ENCODE measurements around the gene HRH1. TPM values are rescaled to one million over a fixed set of nuclear protein-coding genes. Genes with fewer than 3 reads are reported as not detected.

Gene HRH1
- total RNA-seq, 2 experiments from 2014 or later: not detected

DNA sequence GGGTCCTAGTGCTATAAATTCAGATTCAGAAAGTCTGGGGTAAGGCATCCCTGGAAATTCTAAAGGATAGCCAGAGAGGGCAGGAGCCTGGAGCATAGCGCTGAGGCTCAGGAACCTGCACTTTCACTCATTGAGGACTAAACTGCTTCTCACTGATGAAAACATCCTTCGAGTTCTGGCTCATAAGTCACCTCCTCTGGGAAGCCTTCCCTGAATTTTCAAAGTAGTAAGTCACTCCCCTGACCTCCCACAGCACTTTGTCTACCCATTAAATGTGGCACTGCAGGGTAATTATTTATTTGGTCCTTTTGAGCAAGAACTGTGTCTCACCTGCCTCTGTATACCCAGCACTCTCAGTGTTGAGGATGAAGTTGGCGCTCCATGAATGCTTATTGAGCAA, 30.9 kb downstream of the HRH1 start:
- Mint-ChIP-seq H3K27me3 (peaks cover 14% of the 10 kb centered on the region), H3K4me3 (no peak overlapping the region), H3K27ac (no peak overlapping the region), H3K36me3 (ENCODE audit: low read depth) (no peaks in the 10 kb centered on the region), H3K4me1 (ENCODE audit: low read depth) (no peaks in the 10 kb centered on the region), H3K9me3 (no peaks in the 10 kb centered on the region)
- CTCF ChIA-PET: no interaction called here
- H3K27me3 ChIP-seq (ENCODE audit: control insufficient read depth in 1 of 2, insufficient read depth in 2 of 2, low read length in 2 of 2): peaks cover 0 to 3% of the 10 kb centered on the region in 2 experiments
- H3K4me1 ChIP-seq (ENCODE audit: insufficient read depth, low read length): no peaks in the 10 kb centered on the region
- no peak overlapping the region for H3K27ac ChIP-seq (ENCODE audit: low read depth in 1 of 2, low read length in 2 of 2)
- DNase-seq: no peak
- POLR2A ChIA-PET: no interaction called here
- intact Hi-C loops (cut with DNase I, micrococcal nuclease): no loop called here
- no peak overlapping the region for H3K4me3 ChIP-seq (ENCODE audit: low read length)
- H3K9me3 ChIP-seq (ENCODE audit: control insufficient read depth in 1 of 2, insufficient read depth in 1 of 2, low read length in 2 of 2): no peaks in the 10 kb centered on the region
- no peak for ATAC-seq (ENCODE audit: poor library complexity)
- no peaks in the 10 kb centered on the region for H3K36me3 ChIP-seq (ENCODE audit: insufficient read depth, low read length)
- no peak for TF ChIP-seq CTCF (IDR thresholded peaks at IDR 0.05)

DNA sequence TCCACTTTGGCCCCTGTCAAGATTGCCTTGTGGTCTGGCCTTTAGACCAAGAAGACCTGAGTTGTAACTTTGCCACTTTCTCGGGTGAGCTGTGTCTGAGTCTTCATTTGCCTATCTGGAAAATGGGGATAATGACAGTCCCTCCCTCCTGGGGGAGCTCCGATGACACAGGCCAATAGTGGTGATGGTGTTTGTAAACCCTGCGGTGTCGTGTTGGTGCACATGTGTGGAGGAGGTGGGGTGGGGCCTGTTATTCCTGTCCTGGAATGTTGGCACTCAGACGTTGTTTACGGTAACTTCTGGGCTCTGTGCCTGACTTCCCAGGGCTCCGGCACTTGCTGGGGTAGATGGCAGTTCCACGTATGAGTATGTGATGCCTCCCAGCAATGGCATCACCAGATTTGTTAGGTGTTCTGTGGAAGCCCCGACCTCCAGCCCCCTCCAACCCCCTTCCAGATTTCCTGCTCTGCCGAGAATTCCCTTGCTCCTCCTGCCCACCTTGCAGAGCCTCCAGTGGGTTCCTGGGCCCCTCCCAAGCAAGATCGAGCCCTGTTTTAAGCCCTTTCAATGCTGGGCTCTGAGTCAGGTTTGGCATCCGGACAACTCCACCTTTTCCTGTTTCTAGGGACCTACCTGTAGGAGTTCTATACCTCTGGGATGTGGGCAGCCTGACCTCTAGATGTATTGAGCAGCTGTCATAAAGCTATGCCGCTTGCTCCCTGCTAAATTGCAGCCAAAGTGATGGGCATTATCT, 31.4 kb downstream of the HRH1 start:
- Mint-ChIP-seq H3K9me3 (no peaks in the 10 kb centered on the region), H3K27me3 (peaks cover 14% of the 10 kb centered on the region), H3K27ac (no peak overlapping the region), H3K4me1 (ENCODE audit: low read depth) (no peaks in the 10 kb centered on the region), H3K36me3 (ENCODE audit: low read depth) (no peaks in the 10 kb centered on the region), H3K4me3 (no peak overlapping the region)
- ChIA-PET POLR2A (no interaction called here), CTCF (no interaction called here)
- peaks cover 0 to 3% of the 10 kb centered on the region in 2 experiments for H3K27me3 ChIP-seq (ENCODE audit: control insufficient read depth in 1 of 2, insufficient read depth in 2 of 2, low read length in 2 of 2)
- H3K4me1 ChIP-seq (ENCODE audit: insufficient read depth, low read length): no peaks in the 10 kb centered on the region
- DNase-seq: no peak
- no peak overlapping the region for H3K27ac ChIP-seq (ENCODE audit: low read depth in 1 of 2, low read length in 2 of 2)
- H3K4me3 ChIP-seq (ENCODE audit: low read length): no peak overlapping the region
- intact Hi-C loops (cut with DNase I, micrococcal nuclease): no loop called here
- ATAC-seq (ENCODE audit: poor library complexity): no peak
- H3K36me3 ChIP-seq (ENCODE audit: insufficient read depth, low read length): no peaks in the 10 kb centered on the region
- no peak for TF ChIP-seq CTCF (IDR thresholded peaks at IDR 0.05)
- no peaks in the 10 kb centered on the region for H3K9me3 ChIP-seq (ENCODE audit: control insufficient read depth in 1 of 2, insufficient read depth in 1 of 2, low read length in 2 of 2)

DNA sequence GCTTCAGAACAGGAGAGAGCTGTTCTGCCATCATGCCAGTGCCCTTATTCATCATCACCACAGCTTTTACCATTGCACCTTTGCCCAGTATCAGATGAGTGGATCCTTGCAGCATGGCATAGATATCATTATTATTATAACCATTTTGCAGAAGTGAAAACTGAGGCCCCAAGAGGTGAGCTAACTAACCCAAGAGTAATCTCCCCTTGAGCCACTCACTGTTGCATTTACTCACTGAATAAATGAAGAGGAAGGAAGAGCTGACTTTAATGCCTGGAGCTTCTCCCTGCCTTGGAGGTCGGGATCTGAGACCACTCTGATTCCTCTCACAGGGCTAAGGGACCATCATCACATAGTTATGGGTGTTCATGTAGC, 32.0 kb downstream of the HRH1 start:
- Mint-ChIP-seq H3K27me3 (peaks cover 14% of the 10 kb centered on the region), H3K36me3 (ENCODE audit: low read depth) (no peaks in the 10 kb centered on the region), H3K4me1 (ENCODE audit: low read depth) (no peaks in the 10 kb centered on the region), H3K27ac (no peak overlapping the region), H3K9me3 (no peaks in the 10 kb centered on the region), H3K4me3 (no peak overlapping the region)
- Histone ChIP-seq H3K9me3 (ENCODE audit: control insufficient read depth in 1 of 2, insufficient read depth in 1 of 2, low read length in 2 of 2) (no peaks in the 10 kb centered on the region), H3K27me3 (ENCODE audit: control insufficient read depth in 1 of 2, insufficient read depth in 2 of 2, low read length in 2 of 2) (peaks cover 0 to 3% of the 10 kb centered on the region in 2 experiments), H3K4me3 (ENCODE audit: low read length) (no peak overlapping the region), H3K27ac (ENCODE audit: low read depth in 1 of 2, low read length in 2 of 2) (no peak overlapping the region), H3K4me1 (ENCODE audit: insufficient read depth, low read length) (no peaks in the 10 kb centered on the region), H3K36me3 (ENCODE audit: insufficient read depth, low read length) (no peaks in the 10 kb centered on the region)
- ChIA-PET CTCF (no interaction called here), POLR2A (no interaction called here)
- TF ChIP-seq CTCF (IDR thresholded peaks at IDR 0.05): no peak
- ATAC-seq (ENCODE audit: poor library complexity) (no peak), DNase-seq (no peak)
- intact Hi-C loops (cut with DNase I, micrococcal nuclease): no loop called here

Measured in CD4-positive, alpha-beta T cell (primary cell).